Measurements from ENCODE around the gene OR2T29. TPM values are rescaled to one million over a fixed set of nuclear protein-coding genes. Genes with fewer than 3 reads are reported as not detected.

The OR2T29 gene
- total and polyA plus RNA-seq, 2 donors from 2014 or later: not detected

DNA sequence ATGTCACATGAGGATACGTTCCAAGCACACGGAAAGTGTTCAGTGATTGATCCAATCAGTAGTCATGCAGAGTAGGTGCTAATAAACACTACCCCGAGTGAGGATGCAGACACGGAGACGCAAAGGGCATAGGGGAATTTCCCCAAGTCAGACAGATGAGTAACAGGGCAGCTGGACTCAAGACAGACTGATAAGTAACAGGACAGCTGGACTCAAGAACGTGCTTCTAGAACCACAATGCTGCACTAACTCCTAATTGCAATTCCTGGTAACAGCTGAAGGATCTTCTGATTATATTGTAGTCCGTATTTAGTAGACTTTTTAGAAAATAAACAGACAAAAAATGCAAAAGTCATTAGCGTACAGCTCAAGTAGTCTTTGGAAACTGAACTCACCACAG lies 36.8 kb upstream of the OR2T29 start:
- H3K9ac ChIP-seq (ENCODE audit: low read length in 3 of 3): no peak overlapping the region
- intact Hi-C loops (cut with DNase I): no loop called here
- H3K36me3 ChIP-seq (ENCODE audit: control insufficient read depth in 2 of 3, insufficient read depth in 3 of 3, low read length in 3 of 3): no peaks in the 10 kb centered on the region
- H3K27me3 ChIP-seq (ENCODE audit: control insufficient read depth, insufficient read depth, low read length): no peaks in the 10 kb centered on the region
- no peak overlapping the region for H3K27ac ChIP-seq (ENCODE audit: low read depth in 2 of 2, low read length in 2 of 2)
- FAIRE-seq (no peak), DNase-seq (no peak)
- H3K4me1 ChIP-seq (ENCODE audit: control insufficient read depth in 2 of 3, insufficient read depth in 2 of 3, low read depth in 1 of 3, low read length in 3 of 3): no peaks in the 10 kb centered on the region
- TF ChIP-seq, protein P1, sequence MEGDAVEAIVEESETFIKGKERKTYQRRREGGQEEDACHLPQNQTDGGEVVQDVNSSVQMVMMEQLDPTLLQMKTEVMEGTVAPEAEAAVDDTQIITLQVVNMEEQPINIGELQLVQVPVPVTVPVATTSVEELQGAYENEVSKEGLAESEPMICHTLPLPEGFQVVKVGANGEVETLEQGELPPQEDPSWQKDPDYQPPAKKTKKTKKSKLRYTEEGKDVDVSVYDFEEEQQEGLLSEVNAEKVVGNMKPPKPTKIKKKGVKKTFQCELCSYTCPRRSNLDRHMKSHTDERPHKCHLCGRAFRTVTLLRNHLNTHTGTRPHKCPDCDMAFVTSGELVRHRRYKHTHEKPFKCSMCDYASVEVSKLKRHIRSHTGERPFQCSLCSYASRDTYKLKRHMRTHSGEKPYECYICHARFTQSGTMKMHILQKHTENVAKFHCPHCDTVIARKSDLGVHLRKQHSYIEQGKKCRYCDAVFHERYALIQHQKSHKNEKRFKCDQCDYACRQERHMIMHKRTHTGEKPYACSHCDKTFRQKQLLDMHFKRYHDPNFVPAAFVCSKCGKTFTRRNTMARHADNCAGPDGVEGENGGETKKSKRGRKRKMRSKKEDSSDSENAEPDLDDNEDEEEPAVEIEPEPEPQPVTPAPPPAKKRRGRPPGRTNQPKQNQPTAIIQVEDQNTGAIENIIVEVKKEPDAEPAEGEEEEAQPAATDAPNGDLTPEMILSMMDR (IDR thresholded peaks at IDR 0.05; ENCODE audit: borderline replicate concordance, extremely low read depth, insufficient read depth): no peak
- H3K9me3 ChIP-seq (ENCODE audit: control insufficient read depth in 2 of 3, insufficient read depth in 1 of 3, low read length in 3 of 3): no peaks in the 10 kb centered on the region
- H3K4me3 ChIP-seq (ENCODE audit: low read length in 3 of 3): no peak overlapping the region

DNA sequence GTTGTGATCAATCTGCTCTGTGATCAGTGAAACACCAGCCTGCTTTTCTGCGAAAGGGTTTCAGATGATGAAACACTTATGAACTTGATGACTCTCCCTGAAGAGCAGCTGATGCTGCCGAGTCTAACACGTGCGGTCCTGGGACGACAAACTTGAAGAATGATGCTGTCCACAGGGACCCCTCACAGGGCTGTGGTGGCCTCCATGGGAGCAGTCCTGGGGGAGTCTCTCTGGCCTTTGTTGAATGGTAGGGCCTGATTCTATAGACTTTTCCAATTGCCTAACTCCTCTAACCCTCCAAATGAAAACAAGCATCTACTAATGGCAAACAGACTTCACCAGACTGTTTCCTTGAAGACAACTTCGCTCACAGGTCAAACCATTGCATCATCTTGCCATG lies 35.0 kb upstream of the OR2T29 start, which contains the start of gene OR2T10:
Gene OR2T10, minus strand, starts transcription at position 112 of the 400 bp plus-strand sequence. CDS start 3,932 bp downstream, outside the sequence.
- FAIRE-seq (no peak), DNase-seq (no peak)
- Histone ChIP-seq H3K36me3 (ENCODE audit: control insufficient read depth in 2 of 3, insufficient read depth in 3 of 3, low read length in 3 of 3) (no peaks in the 10 kb centered on the region), H3K9me3 (ENCODE audit: control insufficient read depth in 2 of 3, insufficient read depth in 1 of 3, low read length in 3 of 3) (no peaks in the 10 kb centered on the region), H3K27me3 (ENCODE audit: control insufficient read depth, insufficient read depth, low read length) (no peaks in the 10 kb centered on the region), H3K27ac (ENCODE audit: low read depth in 2 of 2, low read length in 2 of 2) (no peak within 1 kb of the TSS), H3K4me3 (ENCODE audit: low read length in 3 of 3) (no peak within 1 kb of the TSS), H3K4me1 (ENCODE audit: control insufficient read depth in 2 of 3, insufficient read depth in 2 of 3, low read depth in 1 of 3, low read length in 3 of 3) (no peaks in the 10 kb centered on the region), H3K9ac (ENCODE audit: low read length in 3 of 3) (no peak within 1 kb of the TSS)
- TF ChIP-seq, protein P1 (IDR thresholded peaks at IDR 0.05; ENCODE audit: borderline replicate concordance, extremely low read depth, insufficient read depth): no peak
- intact Hi-C loops (cut with DNase I): no loop called here

DNA sequence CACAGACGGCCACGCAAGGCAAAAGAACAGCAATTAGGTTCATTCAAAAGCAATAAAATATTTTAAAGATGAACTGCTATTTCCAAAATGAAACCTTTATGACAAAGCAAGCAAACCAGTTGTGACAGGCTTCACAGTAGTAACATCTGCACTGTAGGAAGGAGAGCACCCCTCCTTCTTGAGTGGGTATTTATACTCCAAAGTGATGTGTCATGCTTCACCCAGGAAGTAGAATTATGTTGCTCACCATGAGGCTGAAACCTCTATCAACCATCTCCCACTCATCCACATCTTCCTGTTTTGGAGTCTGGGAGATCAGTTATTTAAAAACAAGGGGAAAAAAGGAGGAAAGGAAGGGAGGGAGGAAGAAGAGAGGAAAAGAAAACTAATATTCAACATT lies 34.0 kb upstream of the OR2T29 start:
- H3K27me3 ChIP-seq (ENCODE audit: control insufficient read depth, insufficient read depth, low read length): no peaks in the 10 kb centered on the region
- no peak overlapping the region for H3K27ac ChIP-seq (ENCODE audit: low read depth in 2 of 2, low read length in 2 of 2)
- H3K9ac ChIP-seq (ENCODE audit: low read length in 3 of 3): no peak overlapping the region
- H3K4me1 ChIP-seq (ENCODE audit: control insufficient read depth in 2 of 3, insufficient read depth in 2 of 3, low read depth in 1 of 3, low read length in 3 of 3): no peaks in the 10 kb centered on the region
- no peak overlapping the region for H3K4me3 ChIP-seq (ENCODE audit: low read length in 3 of 3)
- no peaks in the 10 kb centered on the region for H3K9me3 ChIP-seq (ENCODE audit: control insufficient read depth in 2 of 3, insufficient read depth in 1 of 3, low read length in 3 of 3)
- FAIRE-seq: no peak
- TF ChIP-seq, protein P1 (IDR thresholded peaks at IDR 0.05; ENCODE audit: borderline replicate concordance, extremely low read depth, insufficient read depth): no peak
- H3K36me3 ChIP-seq (ENCODE audit: control insufficient read depth in 2 of 3, insufficient read depth in 3 of 3, low read length in 3 of 3): no peaks in the 10 kb centered on the region
- intact Hi-C loops (cut with DNase I): no loop called here
- DNase-seq: no peak

DNA sequence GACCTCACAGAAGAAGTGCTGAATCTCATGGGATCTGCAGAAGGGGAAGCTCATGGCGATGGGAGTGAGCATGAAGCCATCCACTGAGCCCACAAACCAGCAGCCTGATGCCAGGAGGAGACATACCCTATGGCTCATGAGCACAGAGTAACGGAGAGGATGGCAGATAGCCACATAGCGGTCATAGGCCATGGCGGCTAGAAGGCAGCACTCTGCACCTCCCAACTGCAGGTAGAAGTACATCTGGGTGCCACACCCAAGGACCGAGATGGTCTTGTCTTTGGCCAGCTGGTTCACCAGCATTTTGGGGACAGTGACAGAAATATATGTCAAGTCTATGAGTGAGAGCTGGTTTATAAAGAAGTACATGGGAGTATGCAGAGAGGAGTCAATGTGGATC lies 30.7 kb upstream of the OR2T29 start:
- H3K4me3 ChIP-seq (ENCODE audit: low read length in 3 of 3): no peak overlapping the region
- TF ChIP-seq, protein P1 (IDR thresholded peaks at IDR 0.05; ENCODE audit: borderline replicate concordance, extremely low read depth, insufficient read depth): no peak
- no peaks in the 10 kb centered on the region for H3K4me1 ChIP-seq (ENCODE audit: control insufficient read depth in 2 of 3, insufficient read depth in 2 of 3, low read depth in 1 of 3, low read length in 3 of 3)
- no peak for DNase-seq
- no peak overlapping the region for H3K9ac ChIP-seq (ENCODE audit: low read length in 3 of 3)
- H3K27me3 ChIP-seq (ENCODE audit: control insufficient read depth, insufficient read depth, low read length): no peaks in the 10 kb centered on the region
- no peaks in the 10 kb centered on the region for H3K36me3 ChIP-seq (ENCODE audit: control insufficient read depth in 2 of 3, insufficient read depth in 3 of 3, low read length in 3 of 3)
- H3K9me3 ChIP-seq (ENCODE audit: control insufficient read depth in 2 of 3, insufficient read depth in 1 of 3, low read length in 3 of 3): no peaks in the 10 kb centered on the region
- no peak for FAIRE-seq
- intact Hi-C loops (cut with DNase I): no loop called here
- no peak overlapping the region for H3K27ac ChIP-seq (ENCODE audit: low read depth in 2 of 2, low read length in 2 of 2)

Data from kidney (tissue), 14 donors.